Ovary (tissue), 3 donors: ENCODE measurements around the gene EDAR.

Source experiments
- POLR2A ChIP-seq: fragments of 450-650 bp; IDR thresholded peaks from one replicate; pipeline ENCODE4 v1.6.1; 2017; ENCODE audit warnings: antibody characterized with exemption, mild to moderate bottlenecking, moderate library complexity
- TF ChIP-seq, protein P1 (sequence below), 3 donors: fragments of 450-650 bp in 2 of 3; fragments of 200-600 bp in 1 of 3; IDR thresholded peaks; one replicate each; pipeline versions ENCODE4 v1.5.1 to v1.8.0; 2016 to 2022; ENCODE audit warnings: antibody characterized with exemption in 3 of 3, mild to moderate bottlenecking in 1 of 3
- donor health status: DM: no; HTN: no; CAD: no.

GRCh38 chr2:108934151-108934550 is 54.9 kb downstream of the EDAR start:
- TF ChIP-seq, protein P1, sequence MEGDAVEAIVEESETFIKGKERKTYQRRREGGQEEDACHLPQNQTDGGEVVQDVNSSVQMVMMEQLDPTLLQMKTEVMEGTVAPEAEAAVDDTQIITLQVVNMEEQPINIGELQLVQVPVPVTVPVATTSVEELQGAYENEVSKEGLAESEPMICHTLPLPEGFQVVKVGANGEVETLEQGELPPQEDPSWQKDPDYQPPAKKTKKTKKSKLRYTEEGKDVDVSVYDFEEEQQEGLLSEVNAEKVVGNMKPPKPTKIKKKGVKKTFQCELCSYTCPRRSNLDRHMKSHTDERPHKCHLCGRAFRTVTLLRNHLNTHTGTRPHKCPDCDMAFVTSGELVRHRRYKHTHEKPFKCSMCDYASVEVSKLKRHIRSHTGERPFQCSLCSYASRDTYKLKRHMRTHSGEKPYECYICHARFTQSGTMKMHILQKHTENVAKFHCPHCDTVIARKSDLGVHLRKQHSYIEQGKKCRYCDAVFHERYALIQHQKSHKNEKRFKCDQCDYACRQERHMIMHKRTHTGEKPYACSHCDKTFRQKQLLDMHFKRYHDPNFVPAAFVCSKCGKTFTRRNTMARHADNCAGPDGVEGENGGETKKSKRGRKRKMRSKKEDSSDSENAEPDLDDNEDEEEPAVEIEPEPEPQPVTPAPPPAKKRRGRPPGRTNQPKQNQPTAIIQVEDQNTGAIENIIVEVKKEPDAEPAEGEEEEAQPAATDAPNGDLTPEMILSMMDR (IDR thresholded peaks at IDR 0.05): no peak
- no peak for TF ChIP-seq POLR2A
